Femur (tissue), 1 donor: Measurements from ENCODE around the gene ARHGEF28.

Source experiments
- DNase-seq: peaks from one replicate; pipeline ENCODE4 v3.0.0-alpha.2; 2017

ARHGEF28 gene

GRCh38 chr5:73792687-73793320 is 166.8 kb downstream of the ARHGEF28 start:
- DNase-seq, result peak; percentile 80

GRCh38 chr5:73793911-73794310 is 167.9 kb downstream of the ARHGEF28 start:
- DNase-seq, result no peak

GRCh38 chr5:73796164-73797131 is 170.5 kb downstream of the ARHGEF28 start:
- DNase-seq, result peak; percentile 24

GRCh38 chr5:73797132-73797510 is 171.1 kb downstream of the ARHGEF28 start:
- DNase-seq, result no peak

- no peak for DNase-seq
Measured at GRCh38 chr5:73799401-73799972, 173.5 kb downstream of the ARHGEF28 start.

- no peak for DNase-seq
Measured at GRCh38 chr5:73801686-73802085, 175.7 kb downstream of the ARHGEF28 start.

- DNase-seq, result no peak
Measured at GRCh38 chr5:73805449-73805848, 179.5 kb downstream of the ARHGEF28 start.

- no peak for DNase-seq
Measured at GRCh38 chr5:73808911-73809310, 182.9 kb downstream of the ARHGEF28 start.

GRCh38 chr5:73810429-73810828 is 184.4 kb downstream of the ARHGEF28 start:
- DNase-seq, result no peak

- DNase-seq, result no peak
Measured at GRCh38 chr5:73812457-73812856, 186.5 kb downstream of the ARHGEF28 start.

GRCh38 chr5:73812962-73813588 is 187.1 kb downstream of the ARHGEF28 start:
- DNase-seq, result no peak

GRCh38 chr5:73814233-73814846 is 188.3 kb downstream of the ARHGEF28 start:
- no peak for DNase-seq

- no peak for DNase-seq
Measured at GRCh38 chr5:73815631-73816030, 189.6 kb downstream of the ARHGEF28 start.

- no peak for DNase-seq
Measured at GRCh38 chr5:73816656-73817420, 190.8 kb downstream of the ARHGEF28 start.

- DNase-seq, result no peak
Measured at GRCh38 chr5:73818357-73818756, 192.4 kb downstream of the ARHGEF28 start.

- DNase-seq, result no peak
Measured at GRCh38 chr5:73820326-73820725, 194.3 kb downstream of the ARHGEF28 start.

GRCh38 chr5:73821003-73821402 is 195.0 kb downstream of the ARHGEF28 start:
- no peak for DNase-seq

GRCh38 chr5:73822278-73822988 is 196.4 kb downstream of the ARHGEF28 start:
- no peak for DNase-seq

- DNase-seq, result no peak
Measured at GRCh38 chr5:73822989-73823339, 197.0 kb downstream of the ARHGEF28 start.

- DNase-seq, result no peak
Measured at GRCh38 chr5:73823508-73823925, 197.5 kb downstream of the ARHGEF28 start.

GRCh38 chr5:73825199-73825598 is 199.2 kb downstream of the ARHGEF28 start:
- no peak for DNase-seq
